ENCODE measurements around the gene RHOH. TPM values are rescaled to one million over a fixed set of nuclear protein-coding genes. Genes with fewer than 3 reads are reported as not detected.

RHOH gene
- total RNA-seq, 1 donor from 2014 or later = 0.70 TPM

GRCh38 chr4:40204507-40205258 is 7.9 kb downstream of the RHOH start:
- ATAC-seq (no peak), DNase-seq (ENCODE audit: low spot score) (no peak)

GRCh38 chr4:40205259-40206198 is 8.7 kb downstream of the RHOH start:
- ATAC-seq (no peak), DNase-seq (ENCODE audit: low spot score) (no peak)

- ATAC-seq (no peak), DNase-seq (ENCODE audit: low spot score) (no peak)
Measured at GRCh38 chr4:40206426-40206825, 9.6 kb downstream of the RHOH start.

- no peak for ATAC-seq
- DNase-seq (ENCODE audit: low spot score) = no peak
Measured at GRCh38 chr4:40209401-40209800, 12.6 kb downstream of the RHOH start.

GRCh38 chr4:40210776-40211175 is 13.9 kb downstream of the RHOH start:
- no peak for DNase-seq (ENCODE audit: low spot score)
- no peak for ATAC-seq

GRCh38 chr4:40211224-40212185 is 14.7 kb downstream of the RHOH start:
- no peak for DNase-seq (ENCODE audit: low spot score)
- ATAC-seq = no peak

- ATAC-seq (no peak), DNase-seq (ENCODE audit: low spot score) (no peak)
Measured at GRCh38 chr4:40212674-40213527, 16.1 kb downstream of the RHOH start.

- ATAC-seq (no peak), DNase-seq (ENCODE audit: low spot score) (no peak)
Measured at GRCh38 chr4:40214038-40214437, 17.2 kb downstream of the RHOH start.

GRCh38 chr4:40214661-40215418 is 18.0 kb downstream of the RHOH start:
- ATAC-seq = no peak

GRCh38 chr4:40216622-40217366 is 20.0 kb downstream of the RHOH start:
- ATAC-seq = no peak

More at GRCh38 chr4:40214661-40215418, 18.0 kb downstream of the RHOH start:
- DNase-seq (ENCODE audit: low spot score) = no peak

GRCh38 chr4:40221744-40222143 is 24.9 kb downstream of the RHOH start:
- DNase-seq (ENCODE audit: low spot score) = no peak
- no peak for ATAC-seq

More at GRCh38 chr4:40216622-40217366, 20.0 kb downstream of the RHOH start:
- no peak for DNase-seq (ENCODE audit: low spot score)

GRCh38 chr4:40223343-40223742 is 26.5 kb downstream of the RHOH start:
- ATAC-seq (no peak), DNase-seq (ENCODE audit: low spot score) (no peak)

GRCh38 chr4:40224432-40224831 is 27.6 kb downstream of the RHOH start:
- DNase-seq (ENCODE audit: low spot score) (no peak), ATAC-seq (no peak)

GRCh38 chr4:40225497-40225896 is 28.7 kb downstream of the RHOH start:
- DNase-seq (ENCODE audit: low spot score) (no peak), ATAC-seq (no peak)

- DNase-seq (ENCODE audit: low spot score) = no peak
- no peak for ATAC-seq
Measured at GRCh38 chr4:40227284-40227683, 30.5 kb downstream of the RHOH start.

- DNase-seq (ENCODE audit: low spot score) = no peak
- no peak for ATAC-seq
Measured at GRCh38 chr4:40228497-40229365, 31.9 kb downstream of the RHOH start.

- ATAC-seq (no peak), DNase-seq (ENCODE audit: low spot score) (no peak)
Measured at GRCh38 chr4:40231316-40231863, 34.6 kb downstream of the RHOH start.

All from left lobe of liver (tissue), 2 donors.